ENCODE measurements around the gene ZNF710. TPM values are rescaled to one million over a fixed set of nuclear protein-coding genes. Genes with fewer than 3 reads are reported as not detected.
A peak's percentile ranks its signal among the peaks of the same experiment; 100 is the strongest.

ZNF710 gene
- total RNA-seq, 1 experiment from 2014 or later = 40.7 TPM

DNA sequence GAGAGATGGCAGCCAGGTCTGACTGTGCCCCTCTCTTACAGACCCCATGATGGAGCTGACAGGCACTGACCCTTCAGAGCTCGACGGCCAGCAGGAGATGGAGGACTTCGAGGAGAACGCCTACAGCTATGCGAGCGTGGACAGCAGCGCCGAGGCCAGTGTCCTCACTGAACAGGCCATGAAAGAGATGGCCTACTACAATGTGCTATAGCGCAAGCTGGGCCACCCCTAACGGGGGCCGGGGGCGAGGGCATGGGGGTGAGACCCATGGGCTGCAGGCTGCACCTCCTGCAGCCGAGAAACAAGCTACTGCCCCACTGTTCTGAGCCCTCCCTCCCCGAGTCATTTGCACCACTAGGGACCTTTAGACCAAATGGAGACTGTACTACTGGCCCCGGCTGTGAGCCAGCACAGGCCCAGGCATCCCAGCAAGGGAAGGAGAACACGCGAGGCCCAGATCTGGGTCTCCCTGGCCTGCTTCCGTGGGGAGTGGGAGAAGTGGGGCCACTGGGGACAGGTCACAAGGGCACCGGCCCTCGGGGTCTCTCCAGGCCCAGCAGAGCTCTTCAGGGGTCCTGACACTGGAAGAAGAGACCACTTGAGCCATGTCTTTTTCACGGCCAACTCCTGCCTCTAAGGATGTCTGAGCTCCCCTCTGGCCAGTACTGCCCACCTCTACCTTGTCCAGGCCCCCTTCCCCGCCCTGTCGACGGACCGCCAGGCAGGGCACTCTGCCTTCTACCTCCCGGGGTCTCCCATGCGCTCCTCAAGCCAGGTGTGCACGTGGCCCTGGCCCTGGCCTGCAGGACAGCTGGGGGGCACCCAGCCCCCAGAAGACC is 78.7 kb downstream of the ZNF710 start:
- Histone ChIP-seq H2BK15ac (ENCODE audit: low read depth, low read length) (no peak overlapping the region), H3K9ac (ENCODE audit: extremely low read depth, insufficient read length, low read length) (no peak overlapping the region), H2BK120ac (ENCODE audit: low read depth, low read length, poor library complexity, severe bottlenecking) (no peak overlapping the region), H4K5ac (ENCODE audit: insufficient read length, low read depth, low read length) (no peak overlapping the region), H2BK12ac (ENCODE audit: insufficient read length, low read depth, low read length) (no peak overlapping the region), H3K4me2 (ENCODE audit: insufficient read depth, insufficient read length, low read length) (no peak overlapping the region), H3K4me1 (ENCODE audit: insufficient read depth, low read length) (no peaks in the 10 kb centered on the region; the same call in 1 of the 2 replicates), H3K27me3 (ENCODE audit: insufficient read depth, low read length) (no peaks in the 10 kb centered on the region), H3K9me3 (ENCODE audit: control insufficient read depth, low read depth, low read length) (no peaks in the 10 kb centered on the region), H2AFZ (ENCODE audit: low read length) (no peak overlapping the region), H3K79me2 (ENCODE audit: insufficient read depth, low read length) (no peaks in the 10 kb centered on the region), H2BK20ac (ENCODE audit: low read depth, low read length, poor library complexity, severe bottlenecking) (no peak overlapping the region), H3T11ph (ENCODE audit: low read length) (no peak overlapping the region), H3K14ac (ENCODE audit: insufficient read depth, low read length) (no peak overlapping the region; the same call in 1 of the 2 replicates), H3K4ac (ENCODE audit: low read depth, low read length) (no peak overlapping the region), H4K91ac (ENCODE audit: insufficient read length, low read depth, low read length) (no peak overlapping the region), H3K56ac (ENCODE audit: insufficient read length, low read depth, low read length) (no peak overlapping the region), H3K27ac (ENCODE audit: insufficient read length, low read depth, low read length) (no peak overlapping the region), H3K18ac (ENCODE audit: insufficient read length, low read depth, low read length) (no peak overlapping the region), H3K79me1 (ENCODE audit: insufficient read depth, low read depth, low read length, poor library complexity, severe bottlenecking) (no peaks in the 10 kb centered on the region), H4K20me1 (ENCODE audit: control insufficient read depth, insufficient read depth, insufficient read length) (peaks cover under 1% of the 10 kb centered on the region), H3K23me2 (ENCODE audit: insufficient read length, low read depth, low read length, poor library complexity, severe bottlenecking) (no peaks in the 10 kb centered on the region), H4K8ac (replicated peaks; ENCODE audit: insufficient read length, low read depth, low read length) (no peak overlapping the region), H3K23ac (ENCODE audit: insufficient read length, low read depth, low read length) (no peak overlapping the region), H2BK5ac (ENCODE audit: insufficient read length, low read length) (no peak overlapping the region), H2AK5ac (ENCODE audit: insufficient read length, low read length) (no peak overlapping the region)
- Mint-ChIP-seq H3K27me3 (ENCODE audit: low read depth) (no peaks in the 10 kb centered on the region), H3K27ac (peak overlapping the region in 2 of 3 experiments; percentile 11 to 27; a peak in 1 of 7 replicates), H3K36me3 (ENCODE audit: insufficient read depth in 1 of 3, low read depth in 3 of 3) (peaks cover 4 to 18% (median 15%) of the 10 kb centered on the region in 3 experiments; a peak in 4 of 7 replicates), H3K4me3 (no peak overlapping the region), H3K9me3 (no peaks in the 10 kb centered on the region), H3K4me1 (peaks cover 23 to 30% of the 10 kb centered on the region in 2 experiments)
- no peak for DNase-seq
- WGBS (ENCODE audit: extremely low coverage, insufficient read length, low lambda C conversion rate) = no CpG with 5 or more reads among the region's 28 CpGs
- TF ChIP-seq, protein P1, sequence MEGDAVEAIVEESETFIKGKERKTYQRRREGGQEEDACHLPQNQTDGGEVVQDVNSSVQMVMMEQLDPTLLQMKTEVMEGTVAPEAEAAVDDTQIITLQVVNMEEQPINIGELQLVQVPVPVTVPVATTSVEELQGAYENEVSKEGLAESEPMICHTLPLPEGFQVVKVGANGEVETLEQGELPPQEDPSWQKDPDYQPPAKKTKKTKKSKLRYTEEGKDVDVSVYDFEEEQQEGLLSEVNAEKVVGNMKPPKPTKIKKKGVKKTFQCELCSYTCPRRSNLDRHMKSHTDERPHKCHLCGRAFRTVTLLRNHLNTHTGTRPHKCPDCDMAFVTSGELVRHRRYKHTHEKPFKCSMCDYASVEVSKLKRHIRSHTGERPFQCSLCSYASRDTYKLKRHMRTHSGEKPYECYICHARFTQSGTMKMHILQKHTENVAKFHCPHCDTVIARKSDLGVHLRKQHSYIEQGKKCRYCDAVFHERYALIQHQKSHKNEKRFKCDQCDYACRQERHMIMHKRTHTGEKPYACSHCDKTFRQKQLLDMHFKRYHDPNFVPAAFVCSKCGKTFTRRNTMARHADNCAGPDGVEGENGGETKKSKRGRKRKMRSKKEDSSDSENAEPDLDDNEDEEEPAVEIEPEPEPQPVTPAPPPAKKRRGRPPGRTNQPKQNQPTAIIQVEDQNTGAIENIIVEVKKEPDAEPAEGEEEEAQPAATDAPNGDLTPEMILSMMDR (conservative IDR thresholded peaks at IDR 0.05) = no peak
